SIG-M5 (cell line): Measurements from ENCODE around the gene MACROD2.

Experiments used
- DNase-seq: peaks from one replicate; lab custom pipeline; 2025; lab: John Stamatoyannopoulos, UW

MACROD2 gene

GRCh38 chr20:15058841-15059240, 1063.5 kb downstream of the MACROD2 start:
- DNase-seq = no peak

GRCh38 chr20:15059438-15059837, 1064.1 kb downstream of the MACROD2 start:
- no peak for DNase-seq

GRCh38 chr20:15060265-15061060, 1065.1 kb downstream of the MACROD2 start:
- DNase-seq = no peak

DNA sequence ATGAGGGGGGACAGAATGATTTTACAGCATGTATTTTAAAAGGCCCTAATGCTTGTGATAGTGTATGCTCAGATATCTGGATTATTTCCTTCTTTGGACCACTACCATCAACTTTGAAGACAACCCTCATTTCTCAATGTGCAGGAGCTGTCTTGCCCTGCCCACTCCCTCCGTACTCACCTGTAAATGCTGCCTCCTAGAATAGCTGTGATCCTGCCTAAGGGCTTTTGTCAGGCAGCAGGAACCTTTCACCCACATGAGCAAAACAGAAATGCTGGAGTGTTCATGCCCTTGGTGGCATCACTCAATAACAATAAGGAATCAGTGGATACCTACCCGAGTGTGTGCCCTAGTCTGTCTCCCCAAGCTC, 1065.7 kb downstream of the MACROD2 start:
- no peak for DNase-seq

DNA sequence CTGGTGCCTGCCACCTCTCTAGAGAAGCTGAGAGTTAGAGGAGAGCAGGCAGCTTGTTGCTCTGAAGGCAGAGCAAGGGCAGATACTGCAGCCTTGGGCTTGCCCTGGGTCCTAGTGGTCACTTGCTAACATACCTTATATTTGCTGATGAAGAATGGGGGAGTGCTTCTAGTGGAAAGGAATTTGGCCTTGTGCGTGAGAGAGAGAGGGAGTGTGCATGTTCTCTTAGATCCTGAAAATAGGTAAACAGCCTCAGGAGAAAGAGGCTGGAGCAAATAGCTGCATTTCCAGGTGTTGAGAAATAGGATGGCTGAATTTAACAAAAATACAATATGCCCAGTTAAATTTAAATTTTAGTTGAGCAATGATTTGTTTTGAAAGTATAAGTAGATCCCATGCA, 1066.6 kb downstream of the MACROD2 start:
- no peak for DNase-seq

DNA sequence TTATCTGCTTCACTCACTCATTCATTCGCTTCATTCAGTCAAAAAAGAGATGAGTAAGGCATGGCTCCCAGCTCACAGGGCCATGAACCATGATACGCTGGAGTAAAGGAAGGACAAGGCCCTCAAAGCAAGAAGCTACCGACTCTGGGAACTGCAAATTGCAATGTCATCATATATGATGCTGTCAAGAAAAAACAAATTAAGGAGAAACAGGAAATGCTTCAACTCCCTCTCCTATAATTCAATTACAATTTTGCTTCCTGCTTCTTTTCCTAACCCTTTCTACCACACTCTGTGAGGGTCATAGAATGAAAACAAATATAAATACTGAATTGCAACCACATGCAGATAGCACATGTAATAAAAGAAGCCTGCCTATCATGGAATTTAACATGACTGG, 1067.8 kb downstream of the MACROD2 start:
- DNase-seq = no peak

DNA sequence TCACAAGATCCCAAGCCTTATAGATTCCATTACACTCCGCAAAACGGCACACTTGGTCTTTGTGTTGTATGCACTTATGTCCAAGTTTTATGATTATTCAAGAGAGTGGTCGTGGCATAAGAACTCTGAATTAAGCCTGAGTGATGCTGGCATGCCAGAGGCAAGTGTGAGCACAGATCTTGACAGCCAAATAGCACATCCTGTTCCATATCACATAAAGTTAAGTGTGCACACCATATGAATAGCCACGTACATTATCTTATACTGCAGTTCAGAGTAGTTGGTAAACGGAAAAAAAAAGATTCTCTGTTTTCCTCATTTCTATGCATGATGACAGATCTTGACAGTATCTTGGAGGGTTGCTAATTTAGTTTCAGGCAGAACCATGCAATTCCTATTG, 1069.4 kb downstream of the MACROD2 start:
- DNase-seq = no peak

DNA sequence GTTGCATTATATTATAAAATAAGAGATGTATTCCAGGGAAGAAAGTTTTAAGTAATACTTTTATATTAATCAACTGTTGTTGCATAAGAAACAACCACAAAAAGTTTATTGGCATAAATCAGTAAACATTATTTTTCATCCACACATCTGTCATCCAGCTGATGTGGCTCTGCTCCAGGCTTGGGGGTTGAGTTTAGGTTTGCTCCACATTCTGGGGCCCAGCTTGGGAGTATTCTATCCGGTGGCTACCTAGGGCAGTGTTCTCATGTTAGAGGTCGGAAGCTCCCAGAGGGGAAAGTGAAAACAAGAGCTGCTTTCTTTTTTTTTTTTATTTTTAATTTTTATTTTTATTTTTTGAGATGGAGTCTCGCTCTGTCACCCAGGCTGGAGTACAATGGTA, 1070.5 kb downstream of the MACROD2 start:
- no peak for DNase-seq

DNA sequence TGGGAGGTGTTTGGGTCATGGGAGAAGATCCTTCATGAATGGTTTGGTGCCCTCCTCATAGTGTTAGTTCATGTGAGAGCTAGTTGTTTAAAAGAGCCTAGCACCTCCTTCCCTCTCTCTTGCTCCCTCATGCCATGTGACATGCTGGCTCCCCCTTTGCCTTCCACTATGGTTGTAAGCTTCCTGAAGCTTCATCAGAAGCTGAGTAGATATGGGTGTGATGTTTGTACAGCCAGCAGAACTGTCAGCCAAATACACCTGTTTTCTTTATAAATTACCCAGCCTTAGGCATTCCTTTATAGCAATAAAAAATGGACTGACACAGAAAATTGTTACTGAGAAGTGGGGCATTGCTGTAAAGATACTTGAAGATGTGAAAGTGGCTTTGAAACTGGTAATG, 1073.2 kb downstream of the MACROD2 start:
- no peak for DNase-seq

GRCh38 chr20:15069355-15069754, 1074.0 kb downstream of the MACROD2 start:
- no peak for DNase-seq

DNA sequence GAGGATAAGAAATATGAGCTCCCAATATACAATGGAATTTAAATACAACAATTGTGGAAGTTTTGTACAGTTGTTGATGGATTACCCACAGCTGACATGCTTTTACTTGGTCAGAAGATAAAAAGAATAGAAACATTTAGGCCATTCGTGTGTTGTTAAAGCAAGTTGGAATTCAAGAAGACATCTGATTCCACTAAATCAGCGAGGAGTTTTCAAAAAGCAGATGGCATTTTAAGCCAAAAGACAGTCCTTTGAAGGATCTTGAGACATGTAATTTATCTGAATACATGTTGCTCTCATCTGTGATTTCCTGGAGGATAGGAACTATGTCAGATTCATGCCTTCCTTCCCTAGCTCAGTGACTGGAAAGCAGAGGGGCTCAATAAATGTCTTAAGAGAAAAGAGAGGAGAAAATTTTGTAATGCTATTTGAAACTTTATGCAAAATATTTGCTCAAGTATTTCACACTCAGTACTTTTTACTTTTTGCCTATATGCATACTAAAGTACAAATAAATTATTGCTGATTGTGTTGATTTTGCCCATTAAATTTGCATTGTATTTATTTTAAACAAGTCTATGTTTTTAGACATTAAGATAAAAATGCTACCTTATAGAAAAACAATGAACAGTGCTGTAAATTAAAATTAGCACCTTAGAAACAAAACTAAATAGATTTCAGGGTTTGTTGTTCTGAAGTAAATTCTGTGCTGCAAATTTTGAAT, 1075.9 kb downstream of the MACROD2 start:
- no peak for DNase-seq

DNA sequence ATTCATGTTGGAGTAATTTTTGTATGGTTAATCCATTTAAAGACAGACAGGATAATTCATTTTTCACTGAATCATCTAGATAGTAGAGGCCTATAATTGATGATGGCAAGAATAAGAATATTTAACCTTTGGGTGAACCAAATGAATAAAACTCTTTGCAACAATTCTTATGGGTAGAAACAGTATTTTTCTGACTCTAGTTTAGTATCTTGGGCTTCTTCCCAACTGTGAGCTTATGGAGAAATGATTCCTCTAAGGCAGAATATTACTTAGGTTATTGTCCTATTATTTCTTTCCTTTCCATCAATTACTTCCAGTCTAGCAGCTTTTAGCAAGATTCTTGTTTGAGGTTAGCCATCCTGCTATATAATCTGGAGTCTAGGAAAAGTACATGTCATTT, 1077.0 kb downstream of the MACROD2 start:
- no peak for DNase-seq

- no peak for DNase-seq
Measured at GRCh38 chr20:15075586-15075985, 1080.3 kb downstream of the MACROD2 start.

- DNase-seq = no peak
Measured at GRCh38 chr20:15076785-15077184, 1081.5 kb downstream of the MACROD2 start.

DNA sequence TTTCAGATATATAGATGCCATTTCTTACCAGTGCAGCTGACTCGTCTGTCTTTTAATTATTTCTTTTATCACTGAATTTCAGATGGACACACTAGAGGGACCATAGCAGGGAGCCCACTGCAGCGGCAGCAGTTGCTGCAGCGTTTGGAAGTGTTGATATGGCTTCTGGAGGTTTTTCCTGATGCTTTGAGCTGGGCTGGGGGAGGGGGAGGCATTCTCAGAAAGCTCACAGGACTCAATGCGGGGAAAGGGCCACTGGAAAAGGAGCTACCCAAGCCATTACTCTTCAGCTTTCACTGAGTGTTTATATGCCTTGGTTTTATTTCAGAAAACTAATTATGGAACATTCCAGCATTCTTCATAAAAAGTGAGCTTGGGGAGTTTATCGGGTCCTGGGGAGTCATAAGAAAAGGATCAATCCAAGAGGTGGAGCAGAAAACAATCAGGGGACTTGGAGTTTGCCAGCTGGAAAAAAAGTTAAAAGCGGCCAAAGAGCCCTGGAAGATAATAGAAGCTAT, 1082.5 kb downstream of the MACROD2 start:
- no peak for DNase-seq

DNA sequence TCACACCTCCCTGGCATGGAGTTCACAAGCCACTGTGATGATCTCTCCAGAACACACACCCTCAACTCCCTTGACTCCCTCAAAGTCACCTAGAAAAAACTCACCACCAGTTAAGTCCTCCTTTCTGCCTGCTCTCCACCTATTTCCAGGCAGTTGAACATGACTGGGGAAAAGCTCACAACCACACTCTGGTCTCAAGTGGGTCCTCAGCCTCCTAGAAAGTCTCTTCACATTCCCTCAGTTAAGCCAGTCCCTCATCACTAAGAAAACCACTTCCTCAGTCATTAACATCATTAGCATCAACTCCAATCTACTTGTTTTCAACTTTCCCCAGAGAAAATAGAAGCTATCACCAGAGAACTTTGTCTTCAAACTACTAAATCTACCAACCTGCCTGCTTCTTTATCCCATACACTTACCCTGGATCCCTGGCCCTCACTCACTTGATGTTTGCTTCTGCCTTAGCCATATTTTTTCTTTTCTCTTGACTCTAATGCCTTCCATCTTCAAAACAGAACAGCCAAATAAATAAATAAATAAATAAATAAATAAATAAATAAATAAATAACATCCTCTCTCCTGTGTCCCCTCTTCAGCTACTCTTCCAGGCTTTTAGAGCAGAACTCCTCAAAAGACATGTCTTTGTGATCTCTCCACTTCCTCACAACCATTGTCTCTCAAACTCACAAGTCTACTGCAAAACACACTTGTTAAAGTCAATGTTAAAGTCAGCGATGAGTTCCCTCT, 1084.5 kb downstream of the MACROD2 start:
- no peak for DNase-seq

GRCh38 chr20:15081261-15081660, 1085.9 kb downstream of the MACROD2 start:
- DNase-seq = no peak

DNA sequence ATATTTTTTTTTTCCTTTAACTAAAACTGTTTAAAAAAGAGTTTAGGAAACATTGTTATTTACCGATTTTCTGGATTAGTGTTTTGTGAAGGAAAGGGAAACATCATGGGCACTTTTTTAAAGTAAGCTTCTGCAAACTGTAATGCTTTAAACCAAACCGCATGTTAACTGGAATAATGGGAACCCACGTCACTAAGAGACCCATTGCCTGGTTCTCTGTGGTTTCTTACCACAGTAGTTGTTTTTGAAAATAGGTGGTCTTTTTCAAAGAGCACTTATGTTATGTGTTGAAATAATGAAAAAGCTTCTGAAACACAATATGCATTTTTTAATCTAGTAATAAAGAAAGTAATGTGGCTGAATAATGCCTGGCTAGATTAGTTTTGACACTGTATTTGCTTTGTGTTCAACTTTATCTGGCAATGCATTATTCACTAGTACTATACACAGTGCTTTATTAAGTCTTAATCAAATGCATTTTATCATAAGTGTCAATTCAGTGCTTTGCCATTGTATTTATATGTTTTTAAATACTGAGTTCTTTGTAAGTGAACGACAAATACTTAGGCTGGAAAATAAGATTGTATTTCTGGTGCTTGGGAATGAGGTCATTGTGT, 1096.2 kb downstream of the MACROD2 start:
- no peak for DNase-seq

GRCh38 chr20:15098351-15098750, 1103.0 kb downstream of the MACROD2 start:
- DNase-seq = no peak

DNA sequence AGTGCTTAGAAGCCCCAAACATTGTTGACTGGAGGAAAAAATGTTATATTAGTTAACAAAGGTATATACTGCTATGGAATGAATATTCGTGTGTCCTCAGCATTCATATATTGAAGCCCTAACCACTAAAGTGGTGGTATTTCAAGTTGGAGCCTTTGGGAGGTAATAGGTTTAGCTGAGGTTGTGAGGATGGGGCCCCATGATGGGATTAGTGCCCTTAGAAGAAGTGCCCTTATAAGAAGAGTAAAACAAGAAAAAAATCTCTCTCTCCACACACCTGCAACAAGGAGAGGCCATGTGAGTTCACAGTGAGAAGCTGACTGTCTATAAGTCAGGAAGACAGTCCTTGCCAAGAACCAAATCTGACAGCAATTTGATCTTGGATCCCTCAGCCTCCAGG, 1103.8 kb downstream of the MACROD2 start:
- no peak for DNase-seq

GRCh38 chr20:15100506-15101160, 1105.3 kb downstream of the MACROD2 start:
- DNase-seq = no peak

DNA sequence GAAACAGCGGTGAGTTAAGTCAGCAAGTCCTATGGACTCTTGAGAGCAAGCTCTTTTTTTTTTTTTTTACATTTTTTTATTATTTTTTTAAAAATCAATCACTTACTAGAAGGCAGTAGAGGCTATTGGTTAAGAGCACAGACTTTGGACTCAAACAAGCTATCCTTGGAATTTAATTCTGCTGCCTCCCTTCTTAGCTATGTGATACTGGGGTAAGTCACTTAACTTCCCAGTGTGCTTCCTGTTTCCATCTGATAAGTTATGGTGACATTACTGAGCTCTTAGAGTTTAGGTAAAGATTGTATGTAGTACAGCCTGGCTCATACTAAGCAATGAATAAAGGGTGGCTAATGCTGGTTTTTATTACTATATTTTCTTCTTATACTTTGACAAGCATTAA, 1112.6 kb downstream of the MACROD2 start:
- no peak for DNase-seq
